GM23338 (cell line): ENCODE measurements around the gene CTNND2. TPM values are rescaled to one million over a fixed set of nuclear protein-coding genes. Genes with fewer than 3 reads are reported as not detected.

Experiments used
- ATAC-seq: fragments of 200-7000 bp; cut with Tn5 transposase; 3 replicates; pipeline ENCODE4 v1.9.1; 2020
- DNase-seq: peaks from one replicate; pipeline ENCODE4 v3.0.0-alpha.2; 2015; ENCODE audit warnings: low spot score
- H2AFZ ChIP-seq: fragments of 200-600 bp; sonication (generic); 2 replicates; pipeline ENCODE4 v1.8.0; 2016; ENCODE audit warnings: antibody characterized with exemption, mild to moderate bottlenecking, moderate library complexity
- H3F3A ChIP-seq: fragments of 200-600 bp; sonication (generic); replicated peaks from 2 replicates; pipeline ENCODE4 v1.8.0; 2017; ENCODE audit warnings: antibody characterized with exemption, mixed run types, low read depth
- H3K27ac ChIP-seq: fragments of 200-600 bp; sonication (generic); 2 replicates; pipeline ENCODE4 v1.6.1; 2016; ENCODE audit warnings: low read depth
- H3K27me3 ChIP-seq: fragments of 200-600 bp; sonication (generic); 2 replicates; pipeline ENCODE4 v1.8.0; 2016; ENCODE audit warnings: mild to moderate bottlenecking, mixed run types, moderate library complexity; ENCODE audit not compliant: insufficient read depth
- H3K36me3 ChIP-seq: fragments of 200-600 bp; sonication (generic); 2 replicates; pipeline ENCODE4 v1.8.0; 2016; ENCODE audit warnings: mild to moderate bottlenecking; ENCODE audit not compliant: insufficient read depth
- H3K4me1 ChIP-seq: fragments of 200-600 bp; sonication (generic); 2 replicates; pipeline ENCODE4 v1.8.0; 2016; ENCODE audit warnings: mild to moderate bottlenecking, moderate library complexity; ENCODE audit not compliant: insufficient read depth
- H3K4me2 ChIP-seq: fragments of 200-600 bp; sonication (generic); 2 replicates; pipeline ENCODE4 v1.7.1; 2017; ENCODE audit warnings: mixed run types
- H3K4me3 ChIP-seq: fragments of 200-600 bp; sonication (generic); 2 replicates; pipeline ENCODE4 v1.6.1; 2016; ENCODE audit warnings: mixed run types
- H3K79me2 ChIP-seq: fragments of 200-600 bp; sonication (generic); replicated peaks from 2 replicates; pipeline ENCODE4 v1.8.0; 2017; ENCODE audit warnings: mild to moderate bottlenecking; ENCODE audit not compliant: insufficient read depth
- H3K9me2 ChIP-seq: fragments of 200-600 bp; sonication (generic); 2 replicates; pipeline ENCODE4 v1.8.0; 2017; ENCODE audit not compliant: insufficient read depth
- H4K20me1 ChIP-seq: fragments of 200-600 bp; sonication (generic); replicated peaks from 2 replicates; pipeline ENCODE4 v1.8.0; 2017; ENCODE audit warnings: mild to moderate bottlenecking; ENCODE audit not compliant: insufficient read depth
- H3K27ac Mint-ChIP-seq: 2 replicates; pipeline ENCODE4 v1.8.0; 2020; ENCODE audit warnings: inconsistent platforms, mild to moderate bottlenecking, moderate library complexity, mixed read lengths
- H3K27me3 Mint-ChIP-seq: 3 replicates; pipeline ENCODE4 v1.8.0; 2022; ENCODE audit warnings: low read depth, mild to moderate bottlenecking, moderate library complexity, mixed read lengths, inconsistent platforms; ENCODE audit not compliant: insufficient read depth, poor library complexity
- H3K36me3 Mint-ChIP-seq: 3 replicates; pipeline ENCODE4 v1.8.0; 2021; ENCODE audit warnings: low read depth, mild to moderate bottlenecking, inconsistent platforms, moderate library complexity, mixed read lengths
- H3K4me1 Mint-ChIP-seq: 3 replicates; pipeline ENCODE4 v1.8.0; 2020; ENCODE audit warnings: mild to moderate bottlenecking, inconsistent platforms, mixed read lengths
- H3K4me3 Mint-ChIP-seq: 3 replicates; pipeline ENCODE4 v1.8.0; 2021; ENCODE audit warnings: moderate library complexity, mild to moderate bottlenecking, inconsistent platforms, mixed read lengths
- H3K9me3 Mint-ChIP-seq: 3 replicates; pipeline ENCODE4 v1.8.0; 2020; ENCODE audit warnings: moderate library complexity, mild to moderate bottlenecking, inconsistent platforms, mixed read lengths
- CREB1 ChIP-seq: fragments of 250-450 bp; sonication (Bioruptor Pico); IDR thresholded peaks from 2 replicates; pipeline ENCODE4 v1.5.0; 2020; ENCODE audit warnings: low read depth, mild to moderate bottlenecking, moderate library complexity
- EZH2 ChIP-seq: fragments of 200-600 bp; sonication (generic); IDR thresholded peaks from one replicate; pipeline ENCODE4 v1.8.0; 2017; ENCODE audit warnings: antibody characterized with exemption, mild to moderate bottlenecking, low read depth; ENCODE audit not compliant: unreplicated experiment
- EZH2phosphoT487 ChIP-seq: fragments of 200-600 bp; sonication (generic); IDR thresholded peaks from one replicate; pipeline ENCODE4 v1.8.1; 2018; ENCODE audit warnings: antibody characterized with exemption; ENCODE audit not compliant: unreplicated experiment
- JUNB ChIP-seq: IDR thresholded peaks from one replicate; pipeline ENCODE4 v1.6.1; 2016; ENCODE audit warnings: antibody characterized with exemption; ENCODE audit not compliant: unreplicated experiment
- NANOG ChIP-seq: IDR thresholded peaks from 2 replicates; pipeline ENCODE4 v1.6.1; 2016; ENCODE audit warnings: antibody characterized with exemption, borderline replicate concordance
- POLR2AphosphoS5 ChIP-seq: IDR thresholded peaks from 2 replicates; pipeline ENCODE4 v1.6.1; 2016; ENCODE audit warnings: antibody characterized with exemption, low read depth
- STAT1 ChIP-seq: IDR thresholded peaks from one replicate; pipeline ENCODE4 v1.6.1; 2016; ENCODE audit warnings: antibody characterized with exemption; ENCODE audit not compliant: unreplicated experiment
- ZNF114 ChIP-seq: fragments of 250-450 bp; sonication (Bioruptor Pico); IDR thresholded peaks from 2 replicates; pipeline ENCODE4 v1.5.0; 2020; ENCODE audit warnings: mild to moderate bottlenecking, moderate library complexity
- ZNF331 ChIP-seq: fragments of 250-450 bp; sonication (Bioruptor Pico); IDR thresholded peaks from 2 replicates; pipeline ENCODE4 v1.5.0; 2020; ENCODE audit warnings: low read depth, mild to moderate bottlenecking, moderate library complexity
- polyA plus RNA-seq: library from polyadenylated mRNA; unstranded; fragments of >200 nt; fragmentation: Nextera tagmentation; extraction: Ambion mirVana; gene quantifications from 2 replicates; pipeline ENCODE4 v1.2.1, GENCODE V29; 2016
- total RNA-seq: library from RNA; depleted of rRNA; stranded (reverse); fragments of >200 nt; shearing (Covaris generic); gene quantifications from 2 replicates; pipeline ENCODE4 v1.2.3, GENCODE V29; 2014
- TF ChIP-seq, protein P1 (sequence below): IDR thresholded peaks from 2 replicates; pipeline ENCODE4 v1.6.1; 2016; ENCODE audit warnings: antibody characterized with exemption
- TF ChIP-seq, protein P2 (sequence below), 2 experiments: fragments of 200-600 bp in 1 of 2; sonication (generic) in 1 of 2; conservative IDR thresholded peaks; 2 replicates each; pipeline versions ENCODE4 v1.5.1 to v1.6.1; 2016 to 2017; ENCODE audit warnings: antibody characterized with exemption in 2 of 2, low read depth in 2 of 2, mild to moderate bottlenecking in 2 of 2, moderate library complexity in 1 of 2
- TF ChIP-seq, protein P3 (sequence below): fragments of 250-450 bp; sonication (Bioruptor Pico); IDR thresholded peaks from 2 replicates; pipeline ENCODE4 v1.5.0; 2020; ENCODE audit warnings: mild to moderate bottlenecking, moderate library complexity

CTNND2 gene
- total and polyA plus RNA-seq, 2 experiments from 2014 or later = 5.1 to 7.0 TPM

DNA sequence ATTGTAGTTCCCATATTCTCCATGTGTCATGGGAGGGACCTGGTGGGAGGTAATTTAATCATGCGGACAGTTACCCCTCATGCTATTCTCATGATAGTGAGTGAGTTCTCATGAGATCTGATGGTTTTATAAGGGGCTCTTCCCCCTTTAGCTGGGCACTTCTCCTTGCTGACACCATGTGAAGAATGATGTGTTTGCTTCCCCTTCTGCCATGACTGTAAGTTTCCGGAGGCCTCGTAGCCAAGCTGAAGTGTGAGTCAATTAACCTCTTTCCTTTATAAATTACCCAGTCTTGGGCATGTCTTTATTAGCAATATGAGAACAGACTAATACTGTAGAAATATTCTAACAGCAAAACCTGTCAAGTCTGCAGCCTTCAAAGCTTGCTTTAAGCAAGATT, 293.2 kb downstream of the CTNND2 start (continued):
- TF ChIP-seq EZH2 (no peak), CREB1 (CRISPR knock-in tag) (no peak), EZH2phosphoT487 (no peak)

DNA sequence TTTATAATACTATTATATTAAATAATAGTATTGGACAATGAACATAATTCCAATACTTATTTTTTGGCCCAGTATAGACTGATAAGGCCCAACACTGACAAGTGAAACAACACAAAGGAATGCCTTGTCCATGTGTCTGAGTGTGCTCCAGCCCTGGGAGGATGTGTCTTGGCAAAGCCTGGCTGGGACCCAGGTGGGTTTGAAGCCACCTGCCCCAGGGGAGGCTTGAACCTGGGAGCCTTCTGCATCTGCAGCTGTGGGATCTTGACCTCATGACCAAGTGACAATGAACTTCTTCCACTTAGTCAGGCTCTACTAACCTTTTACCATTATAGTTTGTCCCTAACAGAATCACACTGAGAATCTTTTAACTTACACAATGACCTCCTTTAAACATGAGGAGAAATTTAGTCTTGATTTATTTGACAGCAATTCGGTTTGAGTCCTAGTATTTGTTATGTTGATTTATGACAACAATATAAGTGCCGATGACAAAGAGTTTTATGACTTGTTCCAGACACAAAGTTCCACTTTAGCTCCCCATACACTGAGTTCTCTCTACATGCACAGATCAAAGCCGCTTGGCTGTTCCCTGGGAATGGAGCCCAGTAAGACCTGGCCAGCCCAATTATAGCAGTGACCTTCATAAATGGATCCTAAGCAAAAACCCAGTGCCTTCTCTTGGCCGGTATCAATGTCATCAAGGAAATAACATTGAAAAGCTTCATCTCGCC, 294.5 kb downstream of the CTNND2 start:
- Histone ChIP-seq H3K4me1 (no peaks in the 10 kb centered on the region), H3K4me3 (no peak overlapping the region), H3K4me2 (no peak overlapping the region), H3F3A (no peaks in the 10 kb centered on the region), H3K27ac (no peak overlapping the region), H4K20me1 (no peaks in the 10 kb centered on the region; the same call in 1 of the 2 replicates), H3K27me3 (no peaks in the 10 kb centered on the region), H2AFZ (no peak overlapping the region), H3K79me2 (no peaks in the 10 kb centered on the region), H3K36me3 (no peaks in the 10 kb centered on the region), H3K9me2 (0 out of 2 replicates have a peak, but pooled peaks cover 3% of the 10 kb centered on the region)
- TF ChIP-seq, protein P1, sequence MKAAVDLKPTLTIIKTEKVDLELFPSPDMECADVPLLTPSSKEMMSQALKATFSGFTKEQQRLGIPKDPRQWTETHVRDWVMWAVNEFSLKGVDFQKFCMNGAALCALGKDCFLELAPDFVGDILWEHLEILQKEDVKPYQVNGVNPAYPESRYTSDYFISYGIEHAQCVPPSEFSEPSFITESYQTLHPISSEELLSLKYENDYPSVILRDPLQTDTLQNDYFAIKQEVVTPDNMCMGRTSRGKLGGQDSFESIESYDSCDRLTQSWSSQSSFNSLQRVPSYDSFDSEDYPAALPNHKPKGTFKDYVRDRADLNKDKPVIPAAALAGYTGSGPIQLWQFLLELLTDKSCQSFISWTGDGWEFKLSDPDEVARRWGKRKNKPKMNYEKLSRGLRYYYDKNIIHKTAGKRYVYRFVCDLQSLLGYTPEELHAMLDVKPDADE = no peak
- TF ChIP-seq ZNF114 (CRISPR knock-in tag) = no peak
- TF ChIP-seq EZH2phosphoT487 = no peak
- no peak for TF ChIP-seq CREB1 (CRISPR knock-in tag)
- no peak for TF ChIP-seq STAT1
- no peak for TF ChIP-seq JUNB
- no peak for TF ChIP-seq EZH2
- no peak for TF ChIP-seq NANOG
- TF ChIP-seq ZNF331 (CRISPR knock-in tag) = no peak
- TF ChIP-seq, protein P2, sequence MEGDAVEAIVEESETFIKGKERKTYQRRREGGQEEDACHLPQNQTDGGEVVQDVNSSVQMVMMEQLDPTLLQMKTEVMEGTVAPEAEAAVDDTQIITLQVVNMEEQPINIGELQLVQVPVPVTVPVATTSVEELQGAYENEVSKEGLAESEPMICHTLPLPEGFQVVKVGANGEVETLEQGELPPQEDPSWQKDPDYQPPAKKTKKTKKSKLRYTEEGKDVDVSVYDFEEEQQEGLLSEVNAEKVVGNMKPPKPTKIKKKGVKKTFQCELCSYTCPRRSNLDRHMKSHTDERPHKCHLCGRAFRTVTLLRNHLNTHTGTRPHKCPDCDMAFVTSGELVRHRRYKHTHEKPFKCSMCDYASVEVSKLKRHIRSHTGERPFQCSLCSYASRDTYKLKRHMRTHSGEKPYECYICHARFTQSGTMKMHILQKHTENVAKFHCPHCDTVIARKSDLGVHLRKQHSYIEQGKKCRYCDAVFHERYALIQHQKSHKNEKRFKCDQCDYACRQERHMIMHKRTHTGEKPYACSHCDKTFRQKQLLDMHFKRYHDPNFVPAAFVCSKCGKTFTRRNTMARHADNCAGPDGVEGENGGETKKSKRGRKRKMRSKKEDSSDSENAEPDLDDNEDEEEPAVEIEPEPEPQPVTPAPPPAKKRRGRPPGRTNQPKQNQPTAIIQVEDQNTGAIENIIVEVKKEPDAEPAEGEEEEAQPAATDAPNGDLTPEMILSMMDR (conservative IDR thresholded peaks at IDR 0.05; ENCODE audit: low read depth in 2 of 2) = no peak
- TF ChIP-seq POLR2AphosphoS5 = no peak
- TF ChIP-seq, protein P3, sequence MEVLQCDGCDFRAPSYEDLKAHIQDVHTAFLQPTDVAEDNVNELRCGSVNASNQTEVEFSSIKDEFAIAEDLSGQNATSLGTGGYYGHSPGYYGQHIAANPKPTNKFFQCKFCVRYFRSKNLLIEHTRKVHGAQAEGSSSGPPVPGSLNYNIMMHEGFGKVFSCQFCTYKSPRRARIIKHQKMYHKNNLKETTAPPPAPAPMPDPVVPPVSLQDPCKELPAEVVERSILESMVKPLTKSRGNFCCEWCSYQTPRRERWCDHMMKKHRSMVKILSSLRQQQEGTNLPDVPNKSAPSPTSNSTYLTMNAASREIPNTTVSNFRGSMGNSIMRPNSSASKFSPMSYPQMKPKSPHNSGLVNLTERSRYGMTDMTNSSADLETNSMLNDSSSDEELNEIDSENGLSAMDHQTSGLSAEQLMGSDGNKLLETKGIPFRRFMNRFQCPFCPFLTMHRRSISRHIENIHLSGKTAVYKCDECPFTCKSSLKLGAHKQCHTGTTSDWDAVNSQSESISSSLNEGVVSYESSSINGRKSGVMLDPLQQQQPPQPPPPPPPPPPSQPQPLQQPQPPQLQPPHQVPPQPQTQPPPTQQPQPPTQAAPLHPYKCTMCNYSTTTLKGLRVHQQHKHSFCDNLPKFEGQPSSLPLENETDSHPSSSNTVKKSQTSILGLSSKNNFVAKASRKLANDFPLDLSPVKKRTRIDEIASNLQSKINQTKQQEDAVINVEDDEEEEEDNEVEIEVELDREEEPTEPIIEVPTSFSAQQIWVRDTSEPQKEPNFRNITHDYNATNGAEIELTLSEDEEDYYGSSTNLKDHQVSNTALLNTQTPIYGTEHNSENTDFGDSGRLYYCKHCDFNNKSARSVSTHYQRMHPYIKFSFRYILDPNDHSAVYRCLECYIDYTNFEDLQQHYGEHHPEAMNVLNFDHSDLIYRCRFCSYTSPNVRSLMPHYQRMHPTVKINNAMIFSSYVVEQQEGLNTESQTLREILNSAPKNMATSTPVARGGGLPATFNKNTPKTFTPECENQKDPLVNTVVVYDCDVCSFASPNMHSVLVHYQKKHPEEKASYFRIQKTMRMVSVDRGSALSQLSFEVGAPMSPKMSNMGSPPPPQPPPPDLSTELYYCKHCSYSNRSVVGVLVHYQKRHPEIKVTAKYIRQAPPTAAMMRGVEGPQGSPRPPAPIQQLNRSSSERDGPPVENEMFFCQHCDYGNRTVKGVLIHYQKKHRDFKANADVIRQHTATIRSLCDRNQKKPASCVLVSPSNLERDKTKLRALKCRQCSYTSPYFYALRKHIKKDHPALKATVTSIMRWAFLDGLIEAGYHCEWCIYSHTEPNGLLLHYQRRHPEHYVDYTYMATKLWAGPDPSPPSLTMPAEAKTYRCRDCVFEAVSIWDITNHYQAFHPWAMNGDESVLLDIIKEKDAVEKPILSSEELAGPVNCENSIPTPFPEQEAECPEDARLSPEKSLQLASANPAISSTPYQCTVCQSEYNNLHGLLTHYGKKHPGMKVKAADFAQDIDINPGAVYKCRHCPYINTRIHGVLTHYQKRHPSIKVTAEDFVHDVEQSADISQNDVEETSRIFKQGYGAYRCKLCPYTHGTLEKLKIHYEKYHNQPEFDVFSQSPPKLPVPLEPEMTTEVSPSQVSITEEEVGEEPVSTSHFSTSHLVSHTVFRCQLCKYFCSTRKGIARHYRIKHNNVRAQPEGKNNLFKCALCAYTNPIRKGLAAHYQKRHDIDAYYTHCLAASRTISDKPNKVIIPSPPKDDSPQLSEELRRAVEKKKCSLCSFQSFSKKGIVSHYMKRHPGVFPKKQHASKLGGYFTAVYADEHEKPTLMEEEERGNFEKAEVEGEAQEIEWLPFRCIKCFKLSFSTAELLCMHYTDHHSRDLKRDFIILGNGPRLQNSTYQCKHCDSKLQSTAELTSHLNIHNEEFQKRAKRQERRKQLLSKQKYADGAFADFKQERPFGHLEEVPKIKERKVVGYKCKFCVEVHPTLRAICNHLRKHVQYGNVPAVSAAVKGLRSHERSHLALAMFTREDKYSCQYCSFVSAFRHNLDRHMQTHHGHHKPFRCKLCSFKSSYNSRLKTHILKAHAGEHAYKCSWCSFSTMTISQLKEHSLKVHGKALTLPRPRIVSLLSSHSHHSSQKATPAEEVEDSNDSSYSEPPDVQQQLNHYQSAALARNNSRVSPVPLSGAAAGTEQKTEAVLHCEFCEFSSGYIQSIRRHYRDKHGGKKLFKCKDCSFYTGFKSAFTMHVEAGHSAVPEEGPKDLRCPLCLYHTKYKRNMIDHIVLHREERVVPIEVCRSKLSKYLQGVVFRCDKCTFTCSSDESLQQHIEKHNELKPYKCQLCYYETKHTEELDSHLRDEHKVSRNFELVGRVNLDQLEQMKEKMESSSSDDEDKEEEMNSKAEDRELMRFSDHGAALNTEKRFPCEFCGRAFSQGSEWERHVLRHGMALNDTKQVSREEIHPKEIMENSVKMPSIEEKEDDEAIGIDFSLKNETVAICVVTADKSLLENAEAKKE = no peak
- no peaks in the 10 kb centered on the region for H3K27me3 Mint-ChIP-seq
- H3K9me3 Mint-ChIP-seq = no peaks in the 10 kb centered on the region
- ATAC-seq = no peak
- H3K36me3 Mint-ChIP-seq = no peaks in the 10 kb centered on the region
- no peak overlapping the region for H3K4me3 Mint-ChIP-seq
- H3K27ac Mint-ChIP-seq = no peak overlapping the region
- no peak for DNase-seq
- H3K4me1 Mint-ChIP-seq = no peaks in the 10 kb centered on the region
